ENCODE data around the gene INA. TPM values are rescaled to one million over a fixed set of nuclear protein-coding genes. Genes with fewer than 3 reads are reported as not detected.
"Not testable (repeated sequence)": the region's sequence is repeated elsewhere in the genome, so short reads cannot be mapped to it uniquely, and the experiment has no call there.

Gene INA
- total and polyA plus RNA-seq, 8 donors = 0.32 to 13.1 (median 1.7) TPM

- Histone ChIP-seq H3K27ac (no peak overlapping the region), H3K4me1 (peaks cover 0 to 13% (median 10%) of the 10 kb centered on the region in 3 donors), H3K27me3 (no peaks in the 10 kb centered on the region), H3K9me3 (no peaks in the 10 kb centered on the region), H3K4me3 (no peak overlapping the region), H3K36me3 (no peaks in the 10 kb centered on the region)
- intact Hi-C loops (cut with DNase I) = loop anchor here in 2 of 3 donors (5.0 to 10.0 kb wide), 2 partner anchors 327 to 330 kb away; partner anchors contain the start of gene CNNM2 (in 2 of the 2)
- WGBS, 2 donors = 24 to 28% methylated on average over 9 of the region's 9 CpGs
- no peak for FAIRE-seq
- ATAC-seq = peak; percentile 76 to 88 (median 80)
- TF ChIP-seq CTCF (IDR thresholded peaks at IDR 0.05) = peak; percentile 74 to 87 (median 78)
- peak in 5 of 6 donors; percentile 62 to 82 (median 65) for DNase-seq
Measured at GRCh38 chr10:103244666-103245271, 32.2 kb upstream of the INA start.

- FAIRE-seq = not testable (repeated sequence)
- WGBS, 2 donors = 75 to 88% methylated on average over 7 of the region's 7 CpGs
Measured at GRCh38 chr10:103245587-103245986, 31.4 kb upstream of the INA start, which contains the start of gene RPEL1. Gene RPEL1, plus strand, starts transcription at chr10:103245887. Its CDS starts 110 bp downstream, at chr10:103245997.

GRCh38 chr10:103246324-103246723 lies 30.6 kb upstream of the INA start:
- WGBS, 2 donors = 43 to 55% methylated on average over 4 of the region's 4 CpGs
- FAIRE-seq = no peak
- Histone ChIP-seq H3K9me3 (no peaks in the 10 kb centered on the region), H3K27me3 (no peaks in the 10 kb centered on the region), H3K4me1 (peaks cover 0 to 9% (median 6%) of the 10 kb centered on the region in 3 donors), H3K36me3 (no peaks in the 10 kb centered on the region), H3K27ac (no peak overlapping the region), H3K4me3 (no peak overlapping the region)
- intact Hi-C loops (cut with DNase I) = loop anchor here in 2 of 3 donors (5.0 to 10.0 kb wide), 2 partner anchors 329 to 332 kb away; partner anchors contain the start of gene CNNM2 (in 2 of the 2)
- TF ChIP-seq CTCF (IDR thresholded peaks at IDR 0.05) = no peak
- DNase-seq = no peak
- no peak for ATAC-seq

More at GRCh38 chr10:103245587-103245986, 31.4 kb upstream of the INA start, which contains the start of gene RPEL1:
- not testable (repeated sequence) for H3K27ac ChIP-seq, ATAC-seq, H3K36me3 ChIP-seq, H3K9me3 ChIP-seq, DNase-seq, H3K27me3 ChIP-seq, H3K4me3 ChIP-seq
- H3K4me1 ChIP-seq = peaks cover 0 to 13% (median 10%) of the 10 kb centered on the region in 3 donors
- intact Hi-C loops (cut with DNase I) = loop anchor here in 2 of 3 donors (5.0 to 10.0 kb wide), 2 partner anchors 328 to 331 kb away; partner anchors contain the start of gene CNNM2 (in 2 of the 2)

- FAIRE-seq (no peak), DNase-seq (no peak), ATAC-seq (no peak)
- Histone ChIP-seq H3K27ac (no peak overlapping the region), H3K9me3 (no peaks in the 10 kb centered on the region), H3K27me3 (no peaks in the 10 kb centered on the region), H3K36me3 (no peaks in the 10 kb centered on the region), H3K4me3 (no peak overlapping the region), H3K4me1 (no peaks in the 10 kb centered on the region)
- intact Hi-C loops (cut with DNase I) = no loop called here
- no peak for TF ChIP-seq CTCF (IDR thresholded peaks at IDR 0.05)
- 64 to 81% methylated on average over 3 of the region's 3 CpGs for WGBS, 2 donors
Measured at GRCh38 chr10:103254113-103254512, 22.8 kb upstream of the INA start.

- FAIRE-seq (no peak), DNase-seq (no peak), ATAC-seq (no peak)
- 49 to 62% methylated on average over 4 of the region's 4 CpGs for WGBS, 2 donors
- intact Hi-C loops (cut with DNase I) = no loop called here
- Histone ChIP-seq H3K36me3 (no peaks in the 10 kb centered on the region), H3K4me3 (no peak overlapping the region), H3K27me3 (no peaks in the 10 kb centered on the region), H3K4me1 (no peaks in the 10 kb centered on the region), H3K27ac (no peak overlapping the region), H3K9me3 (no peaks in the 10 kb centered on the region)
- no peak for TF ChIP-seq CTCF (IDR thresholded peaks at IDR 0.05)
Measured at GRCh38 chr10:103254538-103255325, 22.2 kb upstream of the INA start.
